BLaER1 treated with 17β-estradiol and CSF1 and Interleukin-3, amounts not matched to agents 10 nM and 100 nM (cell line): ENCODE measurements around the gene DPP6.
A peak's percentile ranks its signal among the peaks of the same experiment; 100 is the strongest.
"Not testable (repeated sequence)": the region's sequence is repeated elsewhere in the genome, so short reads cannot be mapped to it uniquely, and the experiment has no call there.

Experiments used
- H3K27ac ChIP-seq, 11 experiments: shearing (Covaris generic); formaldehyde crosslinking; 2 replicates each; pipeline ENCODE4 v1.8.1; 2022
- H3K27me3 ChIP-seq, 11 experiments: shearing (Covaris generic); formaldehyde crosslinking; 2 replicates each; pipeline ENCODE4 v1.8.1; 2022
- H3K36me3 ChIP-seq, 11 experiments: shearing (Covaris generic); formaldehyde crosslinking; 2 replicates each; pipeline ENCODE4 v1.8.1; 2022
- H3K4me1 ChIP-seq, 10 experiments: shearing (Covaris generic); formaldehyde crosslinking; 2 replicates each; pipeline ENCODE4 v1.8.1; 2022
- H3K4me2 ChIP-seq, 11 experiments: shearing (Covaris generic); formaldehyde crosslinking; 2 replicates each; pipeline ENCODE4 v1.8.1; 2022
- H3K4me3 ChIP-seq, 10 experiments: shearing (Covaris generic); formaldehyde crosslinking; 2 replicates each; pipeline ENCODE4 v1.8.1; 2022
- H3K9ac ChIP-seq, 11 experiments: shearing (Covaris generic); formaldehyde crosslinking; 2 replicates each; pipeline ENCODE4 v1.8.1; 2022
- H3K9me3 ChIP-seq, 11 experiments: shearing (Covaris generic); formaldehyde crosslinking; replicated peaks in 1 of 11; 2 replicates each; pipeline ENCODE4 v1.8.1; 2022
- H4K20me1 ChIP-seq, 11 experiments: shearing (Covaris generic); formaldehyde crosslinking; 2 replicates each; pipeline ENCODE4 v1.8.1; 2022

Gene DPP6

GRCh38 chr7:154051643-154052529 lies at the start of gene DPP6:
DPP6 (plus strand) TSS chr7:154052398.
- H3K9me3 ChIP-seq, H3K36me3 ChIP-seq, H3K4me3 ChIP-seq, H3K4me1 ChIP-seq, H3K9ac ChIP-seq, H4K20me1 ChIP-seq, H3K27ac ChIP-seq, H3K4me2 ChIP-seq, H3K27me3 ChIP-seq: not testable (repeated sequence)

- not testable (repeated sequence) for H3K9ac ChIP-seq, H3K27ac ChIP-seq, H3K4me2 ChIP-seq, H3K27me3 ChIP-seq, H3K4me3 ChIP-seq, H3K9me3 ChIP-seq, H4K20me1 ChIP-seq, H3K36me3 ChIP-seq, H3K4me1 ChIP-seq
These were observed 42.7 kb upstream of the DPP6 start for GRCh38 chr7:154009423-154009911.

- H3K4me2 ChIP-seq, H3K4me1 ChIP-seq, H3K4me3 ChIP-seq, H3K9ac ChIP-seq, H3K27ac ChIP-seq, H4K20me1 ChIP-seq, H3K36me3 ChIP-seq, H3K9me3 ChIP-seq, H3K27me3 ChIP-seq: not testable (repeated sequence)
These were observed 41.3 kb upstream of the DPP6 start for GRCh38 chr7:154010726-154011568.

DNA sequence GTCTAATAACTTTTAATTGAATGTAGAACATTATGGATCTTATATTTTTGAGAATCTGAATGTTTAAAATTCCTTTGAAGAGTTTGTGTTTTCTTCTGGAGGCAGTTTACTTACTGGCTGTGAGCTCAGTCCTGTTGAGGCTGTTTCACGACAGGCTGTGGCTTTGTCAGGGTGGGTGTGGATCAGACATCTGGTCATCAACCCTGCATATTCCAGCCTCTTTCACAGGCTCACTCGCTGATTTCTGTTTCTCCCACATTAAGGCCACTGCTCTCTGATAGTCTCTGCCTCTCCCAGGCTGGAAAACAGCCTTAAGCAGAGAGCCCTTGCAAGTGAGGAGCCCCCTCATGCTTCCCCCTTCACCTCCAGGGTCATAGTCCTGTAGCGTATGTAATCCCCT lies 39.4 kb upstream of the DPP6 start:
- H4K20me1 ChIP-seq, H3K27me3 ChIP-seq, H3K4me3 ChIP-seq, H3K4me1 ChIP-seq, H3K9me3 ChIP-seq, H3K36me3 ChIP-seq: not testable (repeated sequence)
- Histone ChIP-seq H3K27ac (peak overlapping the region in 2 of 11 experiments; percentile 23 to 53; a peak in 2 of 22 replicates), H3K4me2 (peak overlapping the region in 3 of 11 experiments; percentile 43 to 68 (median 58); a peak in 6 of 22 replicates), H3K9ac (peak overlapping the region in 1 of 11 experiments; percentile 34; a peak in 1 of 22 replicates)

DNA sequence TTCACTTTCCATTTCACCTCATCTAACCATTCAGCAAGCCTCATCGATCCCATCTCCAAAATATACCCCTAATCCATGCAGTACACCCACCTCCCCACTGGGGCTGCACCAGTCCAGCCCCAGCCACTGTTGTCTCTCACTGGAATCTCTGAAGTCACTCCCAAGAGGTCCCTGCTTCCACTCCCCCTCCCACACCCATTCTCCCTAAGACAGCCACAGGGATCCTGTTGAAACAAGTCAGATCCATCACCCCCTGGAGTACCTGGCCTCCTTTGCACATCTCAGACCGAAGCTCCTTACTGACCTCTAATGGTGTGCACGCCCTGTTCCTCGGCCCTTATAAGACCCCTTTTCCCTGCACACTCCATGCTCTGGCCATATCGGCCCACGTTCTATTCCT lies 36.6 kb upstream of the DPP6 start:
- H3K4me3 ChIP-seq, H3K27me3 ChIP-seq, H3K36me3 ChIP-seq, H4K20me1 ChIP-seq, H3K4me2 ChIP-seq, H3K9ac ChIP-seq, H3K27ac ChIP-seq, H3K4me1 ChIP-seq, H3K9me3 ChIP-seq: not testable (repeated sequence)

DNA sequence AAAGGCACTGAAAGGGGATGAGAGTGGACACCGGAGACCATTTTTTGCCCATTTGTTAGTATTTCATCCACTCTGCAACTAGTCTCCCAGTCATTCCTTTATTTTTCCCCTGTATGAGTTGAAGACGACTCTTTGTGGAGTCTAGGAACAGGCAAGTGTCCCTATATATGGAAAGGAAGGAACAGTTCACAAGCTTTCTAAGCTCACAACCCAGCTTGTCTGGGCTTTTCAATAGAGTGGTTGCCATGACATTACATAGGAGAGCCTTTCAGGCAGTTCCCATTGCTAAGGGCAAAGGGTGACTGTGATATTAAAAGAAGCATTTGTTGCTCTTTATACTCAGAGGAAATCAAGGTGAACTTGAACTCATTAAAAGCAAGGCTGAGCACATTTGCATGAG lies 33.8 kb upstream of the DPP6 start:
- H3K9me3 ChIP-seq, H3K9ac ChIP-seq, H3K4me3 ChIP-seq, H4K20me1 ChIP-seq, H3K27ac ChIP-seq, H3K36me3 ChIP-seq, H3K4me2 ChIP-seq, H3K27me3 ChIP-seq: not testable (repeated sequence)
- H3K4me1 ChIP-seq: peaks cover 0 to 10% (median 2%) of the 10 kb centered on the region in 10 experiments; a peak in 7 of 20 replicates

DNA sequence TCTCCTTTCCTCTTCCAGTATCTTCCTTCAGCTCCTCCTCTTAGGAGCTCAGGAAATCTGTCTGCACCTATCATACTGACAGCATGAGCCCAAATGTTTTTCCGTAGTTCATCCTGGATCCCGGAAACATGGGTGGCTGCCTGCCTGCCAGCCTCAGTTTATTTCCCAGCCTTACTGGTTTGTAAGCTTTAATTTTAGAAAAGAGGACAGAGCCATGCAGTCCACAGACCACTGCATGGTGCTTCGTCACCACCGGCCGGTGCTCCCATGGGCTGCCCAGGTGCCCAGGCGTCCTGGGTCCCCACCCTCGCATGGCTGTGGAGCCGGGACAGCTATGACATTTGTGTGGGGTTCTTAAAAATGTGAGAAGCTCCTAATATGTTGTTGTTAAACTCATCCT lies 24.4 kb upstream of the DPP6 start:
- H3K4me3 ChIP-seq, H3K36me3 ChIP-seq, H3K4me2 ChIP-seq, H3K27me3 ChIP-seq, H3K9me3 ChIP-seq, H3K9ac ChIP-seq, H3K27ac ChIP-seq, H4K20me1 ChIP-seq, H3K4me1 ChIP-seq: not testable (repeated sequence)

GRCh38 chr7:154030476-154031080 lies 21.6 kb upstream of the DPP6 start:
- H4K20me1 ChIP-seq, H3K27me3 ChIP-seq, H3K27ac ChIP-seq, H3K4me1 ChIP-seq, H3K4me2 ChIP-seq, H3K36me3 ChIP-seq, H3K9ac ChIP-seq, H3K4me3 ChIP-seq, H3K9me3 ChIP-seq: not testable (repeated sequence)

DNA sequence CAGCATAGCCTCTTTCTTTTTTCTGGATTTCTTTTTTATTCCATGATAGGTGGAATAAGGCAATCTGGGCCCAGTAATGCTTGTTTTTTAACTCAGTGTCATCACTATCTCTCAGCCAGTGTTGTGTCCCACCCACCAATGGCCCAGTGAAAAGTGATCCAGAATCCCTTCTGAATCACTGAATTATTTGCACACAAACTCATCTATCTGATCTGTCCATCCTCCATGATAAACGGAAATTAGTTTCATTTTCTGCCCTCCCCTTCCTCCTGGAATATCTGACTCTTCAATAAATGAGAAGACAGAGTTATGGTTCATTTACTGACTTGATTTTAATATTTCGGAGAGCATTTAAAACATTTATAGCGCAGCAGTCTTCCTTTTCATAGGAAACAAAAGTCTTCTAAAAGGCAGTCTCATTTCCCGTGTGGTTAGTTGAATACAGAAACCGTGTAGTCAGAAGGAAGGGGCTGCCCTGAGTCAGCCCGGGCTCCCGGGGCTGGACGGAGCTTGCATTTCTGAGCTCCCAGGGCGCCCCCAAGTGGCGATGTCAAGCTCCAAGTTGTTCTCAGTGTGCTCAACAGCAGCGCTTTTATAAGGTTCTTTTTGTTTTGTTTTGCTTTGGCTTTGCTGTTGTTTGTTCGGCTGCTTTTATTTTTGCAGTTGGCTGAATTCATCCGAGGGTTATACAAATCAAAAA lies 12.6 kb upstream of the DPP6 start:
- not testable (repeated sequence) for H3K9ac ChIP-seq, H3K27me3 ChIP-seq, H3K36me3 ChIP-seq, H3K9me3 ChIP-seq, H3K27ac ChIP-seq, H3K4me3 ChIP-seq, H3K4me1 ChIP-seq, H4K20me1 ChIP-seq, H3K4me2 ChIP-seq

DNA sequence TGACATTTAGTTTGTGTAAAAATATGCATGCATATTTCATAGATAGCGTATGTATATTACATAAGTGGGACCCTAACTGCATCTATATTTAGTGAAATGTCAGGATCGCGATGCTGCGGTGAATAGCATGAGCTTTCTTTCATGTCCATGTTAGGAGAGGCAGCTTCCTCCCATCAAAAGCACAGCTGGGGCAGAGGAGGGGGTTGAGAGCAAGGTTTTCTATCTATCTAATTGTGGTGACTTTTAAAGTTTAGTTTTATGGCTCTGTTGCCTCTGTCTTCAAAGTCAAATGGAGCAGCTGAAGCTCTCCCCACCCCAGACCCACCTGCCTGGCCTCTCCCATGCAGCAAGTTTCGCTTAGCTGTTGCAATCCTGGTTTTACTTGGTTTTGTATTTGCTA lies 1.8 kb upstream of the DPP6 start:
- H4K20me1 ChIP-seq, H3K27me3 ChIP-seq, H3K4me3 ChIP-seq, H3K4me1 ChIP-seq, H3K9ac ChIP-seq, H3K9me3 ChIP-seq, H3K27ac ChIP-seq, H3K36me3 ChIP-seq, H3K4me2 ChIP-seq: not testable (repeated sequence)

GRCh38 chr7:154051006-154051642 lies 1.1 kb upstream of the DPP6 start:
- not testable (repeated sequence) for H3K27me3 ChIP-seq, H3K36me3 ChIP-seq, H4K20me1 ChIP-seq, H3K9ac ChIP-seq, H3K27ac ChIP-seq, H3K4me1 ChIP-seq, H3K4me2 ChIP-seq, H3K4me3 ChIP-seq, H3K9me3 ChIP-seq

DNA sequence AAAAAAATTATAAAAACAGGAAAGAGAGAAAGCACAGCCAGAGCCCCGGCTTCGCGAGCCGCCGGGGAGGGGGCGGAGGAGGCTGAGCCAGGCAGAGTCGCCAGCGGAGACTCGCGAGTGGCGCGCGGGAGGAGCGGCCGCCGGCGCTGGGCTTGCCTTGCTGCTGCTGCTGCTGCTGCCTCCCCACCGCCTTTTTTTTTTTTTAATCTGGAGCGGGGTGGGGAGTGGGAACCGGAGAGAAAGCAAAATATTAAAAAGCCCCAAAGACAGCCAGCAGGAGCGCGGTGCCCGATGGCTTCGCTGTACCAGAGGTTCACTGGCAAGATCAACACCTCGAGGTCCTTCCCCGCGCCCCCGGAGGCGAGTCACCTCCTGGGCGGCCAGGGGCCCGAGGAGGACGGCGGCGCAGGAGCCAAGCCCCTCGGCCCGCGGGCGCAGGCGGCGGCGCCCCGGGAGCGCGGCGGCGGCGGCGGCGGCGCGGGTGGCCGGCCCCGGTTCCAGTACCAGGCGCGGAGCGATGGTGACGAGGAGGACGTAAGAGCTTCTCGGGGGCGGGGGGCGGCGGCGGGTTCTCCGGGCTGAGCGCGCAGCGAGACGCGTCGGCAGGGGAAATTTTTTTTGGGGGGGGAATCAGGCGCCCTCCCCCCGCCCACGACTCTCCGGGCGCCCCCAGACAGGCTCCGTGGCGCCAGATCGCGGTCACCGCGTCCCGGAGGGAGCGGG lies 493 bp downstream of the DPP6 start:
- not testable (repeated sequence) for H3K36me3 ChIP-seq, H3K4me3 ChIP-seq, H3K4me2 ChIP-seq, H4K20me1 ChIP-seq, H3K27me3 ChIP-seq, H3K27ac ChIP-seq, H3K9ac ChIP-seq, H3K4me1 ChIP-seq, H3K9me3 ChIP-seq
